ENCODE data around the gene UBQLN3. TPM values are rescaled to one million over a fixed set of nuclear protein-coding genes. Genes with fewer than 3 reads are reported as not detected.

Gene UBQLN3
- polyA plus RNA-seq, 1 donor from 2014 or later = not detected

DNA sequence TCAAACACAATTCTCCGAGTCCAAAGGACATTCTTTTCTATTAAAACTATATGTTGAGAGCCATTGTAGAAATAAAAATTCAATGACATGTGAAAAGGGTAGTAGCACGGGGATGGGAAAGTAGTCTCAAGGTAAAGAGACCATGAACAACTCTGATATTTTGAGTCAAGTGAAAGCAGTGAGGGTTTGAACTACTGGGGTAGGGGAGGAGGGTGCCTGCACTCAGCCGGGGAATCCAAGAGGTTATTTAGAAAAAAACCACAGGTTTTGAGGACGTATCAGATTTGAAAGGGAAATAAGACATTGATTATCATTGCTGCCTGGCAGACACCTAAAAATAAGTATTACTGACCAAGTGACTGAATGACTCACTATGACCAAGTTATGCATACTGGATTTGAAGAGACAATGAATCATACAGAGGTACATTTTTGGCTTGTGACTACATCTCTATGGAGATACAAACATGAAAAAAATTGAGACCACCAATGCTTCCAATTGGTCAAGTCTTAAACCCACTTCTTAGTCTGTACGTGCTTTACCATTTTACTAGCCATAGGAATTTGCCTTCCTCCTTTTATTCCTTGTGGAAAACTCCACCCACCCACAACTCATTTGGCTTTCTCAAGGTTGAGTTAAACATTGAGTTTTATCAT is 40.8 kb upstream of the UBQLN3 start:
- Histone ChIP-seq H3K9ac (ENCODE audit: low read length) (no peak overlapping the region), H2AFZ (ENCODE audit: low read depth, low read length) (no peak overlapping the region), H3K4me3 (ENCODE audit: low read length) (no peak overlapping the region), H3K4me2 (ENCODE audit: low read length) (no peak overlapping the region), H3K27ac (ENCODE audit: low read length) (no peak overlapping the region), H3K9me2 (ENCODE audit: insufficient read depth, low read length) (no peaks in the 10 kb centered on the region), H3K36me3 (ENCODE audit: insufficient read depth, low read length) (no peaks in the 10 kb centered on the region), H3K79me2 (replicated peaks; ENCODE audit: insufficient read depth, low read length) (no peaks in the 10 kb centered on the region), H3K27me3 (ENCODE audit: insufficient read depth, low read depth, low read length) (no peaks in the 10 kb centered on the region), H4K20me1 (ENCODE audit: insufficient read depth) (no peaks in the 10 kb centered on the region), H3F3A (ENCODE audit: insufficient read depth, low read length, poor library complexity, severe bottlenecking) (no peaks in the 10 kb centered on the region), H3K9me3 (ENCODE audit: low read length) (no peaks in the 10 kb centered on the region)
- TF ChIP-seq, protein P1, sequence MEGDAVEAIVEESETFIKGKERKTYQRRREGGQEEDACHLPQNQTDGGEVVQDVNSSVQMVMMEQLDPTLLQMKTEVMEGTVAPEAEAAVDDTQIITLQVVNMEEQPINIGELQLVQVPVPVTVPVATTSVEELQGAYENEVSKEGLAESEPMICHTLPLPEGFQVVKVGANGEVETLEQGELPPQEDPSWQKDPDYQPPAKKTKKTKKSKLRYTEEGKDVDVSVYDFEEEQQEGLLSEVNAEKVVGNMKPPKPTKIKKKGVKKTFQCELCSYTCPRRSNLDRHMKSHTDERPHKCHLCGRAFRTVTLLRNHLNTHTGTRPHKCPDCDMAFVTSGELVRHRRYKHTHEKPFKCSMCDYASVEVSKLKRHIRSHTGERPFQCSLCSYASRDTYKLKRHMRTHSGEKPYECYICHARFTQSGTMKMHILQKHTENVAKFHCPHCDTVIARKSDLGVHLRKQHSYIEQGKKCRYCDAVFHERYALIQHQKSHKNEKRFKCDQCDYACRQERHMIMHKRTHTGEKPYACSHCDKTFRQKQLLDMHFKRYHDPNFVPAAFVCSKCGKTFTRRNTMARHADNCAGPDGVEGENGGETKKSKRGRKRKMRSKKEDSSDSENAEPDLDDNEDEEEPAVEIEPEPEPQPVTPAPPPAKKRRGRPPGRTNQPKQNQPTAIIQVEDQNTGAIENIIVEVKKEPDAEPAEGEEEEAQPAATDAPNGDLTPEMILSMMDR (IDR thresholded peaks at IDR 0.05; ENCODE audit: poor library complexity, severe bottlenecking) = no peak

DNA sequence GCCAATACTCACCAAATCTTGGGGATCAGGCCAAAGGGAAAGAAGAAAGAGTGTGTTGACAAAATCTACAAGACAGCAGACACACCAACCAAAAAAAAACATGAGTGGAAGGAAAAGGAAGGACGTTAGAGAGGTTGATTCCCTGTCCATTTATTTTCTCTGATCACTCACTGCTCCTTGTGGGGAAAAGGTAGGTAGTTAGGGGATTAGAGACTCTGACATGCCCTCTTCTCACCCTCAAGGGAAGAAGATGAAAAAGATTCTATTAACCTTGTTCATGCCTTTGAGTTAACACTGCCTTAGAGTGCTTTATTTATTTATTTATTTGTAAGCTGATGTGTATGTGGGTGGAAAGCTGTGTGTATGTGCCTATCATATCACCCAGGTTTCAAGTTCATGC is 38.7 kb upstream of the UBQLN3 start, which contains the start of gene OR52H1:
Gene OR52H1, minus strand, starts transcription at position 101 of the 400 bp plus-strand sequence. CDS start 3,035 bp downstream, outside the sequence.
- H3K36me3 ChIP-seq (ENCODE audit: insufficient read depth, low read length) = no peaks in the 10 kb centered on the region

More for the DNA sequence above, 38.7 kb upstream of the UBQLN3 start, which contains the start of gene OR52H1:
- Histone ChIP-seq H3K9ac (ENCODE audit: low read length) (no peak within 1 kb of the TSS), H3K79me2 (replicated peaks; ENCODE audit: insufficient read depth, low read length) (no peaks in the 10 kb centered on the region), H3K9me2 (ENCODE audit: insufficient read depth, low read length) (no peaks in the 10 kb centered on the region), H3K9me3 (ENCODE audit: low read length) (no peaks in the 10 kb centered on the region), H3K27ac (ENCODE audit: low read length) (no peak within 1 kb of the TSS), H4K20me1 (ENCODE audit: insufficient read depth) (no peaks in the 10 kb centered on the region), H3K27me3 (ENCODE audit: insufficient read depth, low read depth, low read length) (no peaks in the 10 kb centered on the region), H2AFZ (ENCODE audit: low read depth, low read length) (no peak within 1 kb of the TSS), H3K4me2 (ENCODE audit: low read length) (no peak within 1 kb of the TSS), H3K4me3 (ENCODE audit: low read length) (no peak within 1 kb of the TSS), H3F3A (ENCODE audit: insufficient read depth, low read length, poor library complexity, severe bottlenecking) (no peaks in the 10 kb centered on the region)
- no peak for TF ChIP-seq MXI1 (conservative IDR thresholded peaks at IDR 0.05; ENCODE audit: poor library complexity, severe bottlenecking)
- TF ChIP-seq EP300 (conservative IDR thresholded peaks at IDR 0.05; ENCODE audit: poor library complexity, severe bottlenecking) = no peak
- TF ChIP-seq POLR2AphosphoS5 (IDR thresholded peaks at IDR 0.05) = no peak
- no peak for TF ChIP-seq TAF1 (IDR thresholded peaks at IDR 0.05; ENCODE audit: low read depth)
- TF ChIP-seq, protein P1 (IDR thresholded peaks at IDR 0.05; ENCODE audit: poor library complexity, severe bottlenecking) = no peak
- no peak for TF ChIP-seq SMC3 (conservative IDR thresholded peaks at IDR 0.05; ENCODE audit: poor library complexity)
- TF ChIP-seq, protein P2, sequence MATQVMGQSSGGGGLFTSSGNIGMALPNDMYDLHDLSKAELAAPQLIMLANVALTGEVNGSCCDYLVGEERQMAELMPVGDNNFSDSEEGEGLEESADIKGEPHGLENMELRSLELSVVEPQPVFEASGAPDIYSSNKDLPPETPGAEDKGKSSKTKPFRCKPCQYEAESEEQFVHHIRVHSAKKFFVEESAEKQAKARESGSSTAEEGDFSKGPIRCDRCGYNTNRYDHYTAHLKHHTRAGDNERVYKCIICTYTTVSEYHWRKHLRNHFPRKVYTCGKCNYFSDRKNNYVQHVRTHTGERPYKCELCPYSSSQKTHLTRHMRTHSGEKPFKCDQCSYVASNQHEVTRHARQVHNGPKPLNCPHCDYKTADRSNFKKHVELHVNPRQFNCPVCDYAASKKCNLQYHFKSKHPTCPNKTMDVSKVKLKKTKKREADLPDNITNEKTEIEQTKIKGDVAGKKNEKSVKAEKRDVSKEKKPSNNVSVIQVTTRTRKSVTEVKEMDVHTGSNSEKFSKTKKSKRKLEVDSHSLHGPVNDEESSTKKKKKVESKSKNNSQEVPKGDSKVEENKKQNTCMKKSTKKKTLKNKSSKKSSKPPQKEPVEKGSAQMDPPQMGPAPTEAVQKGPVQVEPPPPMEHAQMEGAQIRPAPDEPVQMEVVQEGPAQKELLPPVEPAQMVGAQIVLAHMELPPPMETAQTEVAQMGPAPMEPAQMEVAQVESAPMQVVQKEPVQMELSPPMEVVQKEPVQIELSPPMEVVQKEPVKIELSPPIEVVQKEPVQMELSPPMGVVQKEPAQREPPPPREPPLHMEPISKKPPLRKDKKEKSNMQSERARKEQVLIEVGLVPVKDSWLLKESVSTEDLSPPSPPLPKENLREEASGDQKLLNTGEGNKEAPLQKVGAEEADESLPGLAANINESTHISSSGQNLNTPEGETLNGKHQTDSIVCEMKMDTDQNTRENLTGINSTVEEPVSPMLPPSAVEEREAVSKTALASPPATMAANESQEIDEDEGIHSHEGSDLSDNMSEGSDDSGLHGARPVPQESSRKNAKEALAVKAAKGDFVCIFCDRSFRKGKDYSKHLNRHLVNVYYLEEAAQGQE (IDR thresholded peaks at IDR 0.05; ENCODE audit: borderline replicate concordance) = no peak
- no peak for TF ChIP-seq EZH2 (IDR thresholded peaks at IDR 0.05; ENCODE audit: borderline replicate concordance, insufficient read depth, low read length, poor library complexity, severe bottlenecking)
- no peak for TF ChIP-seq RAD21 (conservative IDR thresholded peaks at IDR 0.05)
